Calu3 (cell line): ENCODE results near the gene ENO2. TPM values are rescaled to one million over a fixed set of nuclear protein-coding genes. Genes with fewer than 3 reads are reported as not detected.
A peak's percentile ranks its signal among the peaks of the same experiment; 100 is the strongest.
"Not testable (repeated sequence)": the region's sequence is repeated elsewhere in the genome, so short reads cannot be mapped to it uniquely, and the experiment has no call there.

Source experiments
- BruUV-seq: library from RNA; stranded (reverse); fragments of 400-500 nt; replicated peaks from 2 replicates; lab custom pipeline; 2021; lab: Mats Ljungman, UMichigan
- CTCF ChIA-PET: fragments of 300-600 bp; sonication (Branson Sonifier 250); formaldehyde crosslinking; loops from one replicate; lab custom pipeline; 2022; ENCODE audit warnings: antibody characterized with exemption; lab: Charles Lee
- DNase-seq: peaks from one replicate; pipeline ENCODE4 v3.0.0; 2022
- H3K27ac Mint-ChIP-seq: one replicate; pipeline ENCODE4 v1.8.0; 2022; ENCODE audit warnings: mixed read lengths; ENCODE audit not compliant: unreplicated experiment
- H3K27me3 Mint-ChIP-seq: one replicate; pipeline ENCODE4 v1.8.0; 2022; ENCODE audit warnings: mixed read lengths; ENCODE audit not compliant: unreplicated experiment
- H3K36me3 Mint-ChIP-seq: one replicate; pipeline ENCODE4 v1.8.0; 2022; ENCODE audit warnings: mild to moderate bottlenecking, moderate library complexity, mixed read lengths; ENCODE audit not compliant: insufficient read depth, unreplicated experiment
- H3K4me1 Mint-ChIP-seq: one replicate; pipeline ENCODE4 v1.8.0; 2022; ENCODE audit warnings: mild to moderate bottlenecking, low read depth, mixed read lengths; ENCODE audit not compliant: unreplicated experiment
- H3K4me3 Mint-ChIP-seq: one replicate; pipeline ENCODE4 v1.8.0; 2022; ENCODE audit warnings: mild to moderate bottlenecking, low read depth, moderate library complexity, mixed read lengths; ENCODE audit not compliant: unreplicated experiment
- H3K9me3 Mint-ChIP-seq: one replicate; pipeline ENCODE4 v1.8.0; 2022; ENCODE audit warnings: low read depth, mixed read lengths; ENCODE audit not compliant: unreplicated experiment
- CTCF ChIP-seq: fragments of 200-600 bp; IDR thresholded peaks from one replicate; pipeline ENCODE4 v1.8.0; 2022; ENCODE audit warnings: antibody characterized with exemption; ENCODE audit not compliant: unreplicated experiment
- intact Hi-C: fragments of 100-400 bp; cut with micrococcal nuclease; formaldehyde crosslinking; loops from one replicate; pipeline ENCODE4 v1.10.0; 2022; ENCODE audit not compliant: unreplicated experiment
- total RNA-seq: library from RNA; stranded (reverse); gene quantifications from 2 replicates; pipeline ENCODE4 v1.2.3, GENCODE V29; 2022

Gene ENO2
- total RNA-seq, 1 experiment from 2014 or later: 16.1 TPM

GRCh38 chr12:6883252-6883651 lies 31.1 kb upstream of the ENO2 start:
- CTCF ChIA-PET: no interaction called here
- intact Hi-C loops: no loop called here
- Mint-ChIP-seq H3K4me3 (no peak overlapping the region), H3K27ac (no peak overlapping the region), H3K4me1 (peaks cover 23% of the 10 kb centered on the region), H3K9me3 (no peaks in the 10 kb centered on the region), H3K27me3 (no peaks in the 10 kb centered on the region), H3K36me3 (no peaks in the 10 kb centered on the region)
- no TSS peak for BruUV-seq
- DNase-seq: no peak
- no peak for TF ChIP-seq CTCF

GRCh38 chr12:6883683-6884082 lies 30.7 kb upstream of the ENO2 start:
- Mint-ChIP-seq H3K27me3 (no peaks in the 10 kb centered on the region), H3K9me3 (no peaks in the 10 kb centered on the region), H3K36me3 (no peaks in the 10 kb centered on the region), H3K4me1 (peaks cover 23% of the 10 kb centered on the region), H3K27ac (no peak overlapping the region), H3K4me3 (no peak overlapping the region)
- CTCF ChIA-PET: no interaction called here
- intact Hi-C loops: no loop called here
- DNase-seq: no peak
- no peak for TF ChIP-seq CTCF
- BruUV-seq: no TSS peak

- intact Hi-C loops: no loop called here
- no peak for TF ChIP-seq CTCF
- CTCF ChIA-PET: no interaction called here
- no peaks in the 10 kb centered on the region for H3K27me3 Mint-ChIP-seq
- H3K27ac Mint-ChIP-seq: no peak overlapping the region
- no peaks in the 10 kb centered on the region for H3K9me3 Mint-ChIP-seq
- H3K4me3 Mint-ChIP-seq: no peak overlapping the region
- peaks cover 23% of the 10 kb centered on the region for H3K4me1 Mint-ChIP-seq
- no peak for DNase-seq
- no TSS peak for BruUV-seq
- H3K36me3 Mint-ChIP-seq: no peaks in the 10 kb centered on the region
Observed at GRCh38 chr12:6884539-6884938, 29.8 kb upstream of the ENO2 start.

GRCh38 chr12:6886206-6886999 lies 28.0 kb upstream of the ENO2 start:
- H3K27ac Mint-ChIP-seq: peak overlapping the region; percentile 87
- H3K27me3 Mint-ChIP-seq, H3K4me3 Mint-ChIP-seq, H3K9me3 Mint-ChIP-seq, BruUV-seq, DNase-seq, intact Hi-C loops: not testable (repeated sequence)
- H3K36me3 Mint-ChIP-seq: peaks cover 13% of the 10 kb centered on the region
- CTCF ChIA-PET: interaction anchor here (1.2 to 1.4 kb wide), 2 partner anchors 17 to 39 kb away, joined by 3 to 4 read pairs; no protein-coding TSS in a partner anchor
- peaks cover 26% of the 10 kb centered on the region for H3K4me1 Mint-ChIP-seq

GRCh38 chr12:6887460-6887859 lies 26.9 kb upstream of the ENO2 start:
- DNase-seq: no peak
- H3K27me3 Mint-ChIP-seq: no peaks in the 10 kb centered on the region
- no peak overlapping the region for H3K4me3 Mint-ChIP-seq
- H3K36me3 Mint-ChIP-seq: peaks cover 17% of the 10 kb centered on the region
- peaks cover 32% of the 10 kb centered on the region for H3K4me1 Mint-ChIP-seq
- no peak for TF ChIP-seq CTCF
- CTCF ChIA-PET: interaction anchor here (1.2 to 1.4 kb wide), 2 partner anchors 18 to 38 kb away, joined by 3 to 4 read pairs; no protein-coding TSS in a partner anchor
- H3K9me3 Mint-ChIP-seq: no peaks in the 10 kb centered on the region
- intact Hi-C loops: no loop called here
- H3K27ac Mint-ChIP-seq: no peak overlapping the region
- BruUV-seq: no TSS peak
